ENCODE data around the gene MED9.

GRCh38 chr17:17536702-17537101 lies 59.9 kb downstream of the MED9 start:
- TF ChIP-seq E2F5 (CRISPR knock-in tag; IDR thresholded peaks at IDR 0.05) (no peak), ZNF780A (CRISPR knock-in tag; IDR thresholded peaks at IDR 0.05) (no peak), SRF (CRISPR knock-in tag; IDR thresholded peaks at IDR 0.05) (no peak), GABPB1 (CRISPR knock-in tag; IDR thresholded peaks at IDR 0.05) (no peak), YY1 (IDR thresholded peaks at IDR 0.05; ENCODE audit: borderline replicate concordance in 1 of 3, control insufficient read depth in 1 of 3, extremely low read depth in 1 of 3, insufficient read depth in 3 of 3, insufficient read length in 1 of 3, insufficient replicate concordance in 2 of 3, low read depth in 1 of 3, low read length in 2 of 3) (no peak), CTCF (IDR thresholded peaks at IDR 0.05 in 2 of 3, conservative IDR thresholded peaks at IDR 0.05 in 1 of 3; ENCODE audit: insufficient read depth in 2 of 3, low read depth in 1 of 3, low read length in 3 of 3) (no peak), EGR1 (conservative IDR thresholded peaks at IDR 0.05) (no peak), EP300 (IDR thresholded peaks at IDR 0.05; ENCODE audit: low read length) (no peak), KLF16 (IDR thresholded peaks at IDR 0.05) (no peak), E2F3 (CRISPR knock-in tag; IDR thresholded peaks at IDR 0.05) (no peak), IRF2 (CRISPR knock-in tag; IDR thresholded peaks at IDR 0.05) (no peak)

Measured in K562 (cell line).